ENCODE data around the gene ZEB2.

Gene ZEB2

DNA sequence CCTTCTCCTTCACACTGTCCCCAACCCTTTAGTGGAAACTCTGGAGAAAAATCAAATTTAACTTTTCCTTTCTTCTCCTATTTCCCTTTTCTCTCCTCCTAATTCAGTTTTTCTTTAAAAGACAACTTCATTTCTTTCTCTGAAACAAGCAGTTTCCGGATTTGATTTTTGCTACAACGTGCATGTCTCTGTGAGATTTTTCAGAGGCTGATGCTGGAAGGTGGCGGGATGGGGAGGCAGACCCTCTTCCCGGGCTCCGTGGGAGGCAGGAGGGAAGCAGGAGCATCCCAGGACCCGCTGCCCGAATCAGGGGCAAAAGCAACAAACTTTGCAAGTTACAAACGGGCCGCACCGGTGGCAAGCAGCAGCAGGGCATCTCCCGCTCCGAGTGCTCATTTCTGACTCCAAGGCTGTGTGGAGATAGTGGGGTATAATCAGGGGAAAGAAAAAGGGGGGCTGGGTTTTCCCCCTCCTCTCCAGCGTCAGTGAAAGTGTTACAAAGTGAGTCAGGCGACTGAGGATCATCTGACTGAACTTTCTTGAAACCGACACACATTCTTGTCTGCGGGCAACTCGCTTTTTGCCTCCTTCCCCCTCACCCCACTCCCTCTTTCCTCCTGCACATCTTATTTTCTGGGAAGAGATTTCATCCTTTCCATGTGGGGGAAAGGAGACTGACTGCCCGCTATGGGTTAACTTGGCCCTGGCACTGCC lies 6.4 kb downstream of the ZEB2 start:
- no peak for DNase-seq (ENCODE audit: low spot score)

- no peak for DNase-seq (ENCODE audit: low spot score)
Measured at GRCh38 chr2:144512891-144513351, 7.0 kb downstream of the ZEB2 start.

DNA sequence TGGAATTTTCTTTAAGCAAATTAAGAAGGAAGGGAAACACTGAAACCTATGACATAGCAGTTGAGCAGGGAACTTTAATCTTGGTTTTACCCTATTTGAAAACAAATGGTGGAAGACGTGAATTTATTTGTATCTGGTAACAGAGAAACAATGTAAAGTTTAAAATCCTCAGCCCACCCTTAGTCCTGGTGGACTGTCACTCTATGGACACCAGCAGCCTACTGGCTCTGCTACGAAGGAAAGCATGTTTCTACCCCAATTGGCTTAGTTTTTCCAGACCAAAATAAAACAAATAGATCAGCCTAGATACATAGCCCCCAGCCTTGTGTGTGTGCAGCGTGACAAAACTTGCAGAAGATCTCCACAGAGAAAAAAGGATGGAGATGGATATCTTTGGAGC lies 7.4 kb downstream of the ZEB2 start:
- no peak for DNase-seq (ENCODE audit: low spot score)

DNA sequence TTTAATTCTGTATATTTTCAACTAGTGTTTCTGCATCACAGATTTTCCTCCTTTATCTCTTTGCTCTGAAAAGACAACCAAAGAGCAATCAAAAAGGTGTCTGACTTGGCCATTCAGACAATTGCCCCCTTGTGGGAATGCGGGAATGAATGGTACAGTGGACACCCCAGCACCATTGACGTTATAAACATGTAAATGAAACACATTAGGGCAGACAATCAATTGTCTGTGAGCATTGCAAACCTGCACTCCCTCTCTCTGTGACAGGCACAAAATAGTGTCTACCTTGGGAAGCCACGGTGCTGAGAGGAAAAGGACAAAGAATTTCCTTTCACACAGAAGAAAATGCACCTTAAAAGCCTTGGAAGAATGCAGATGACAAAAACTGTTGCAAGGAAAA lies 8.0 kb downstream of the ZEB2 start:
- DNase-seq (ENCODE audit: low spot score), result no peak

- no peak for DNase-seq (ENCODE audit: low spot score)
Measured at GRCh38 chr2:144511226-144511810, 8.6 kb downstream of the ZEB2 start.

DNA sequence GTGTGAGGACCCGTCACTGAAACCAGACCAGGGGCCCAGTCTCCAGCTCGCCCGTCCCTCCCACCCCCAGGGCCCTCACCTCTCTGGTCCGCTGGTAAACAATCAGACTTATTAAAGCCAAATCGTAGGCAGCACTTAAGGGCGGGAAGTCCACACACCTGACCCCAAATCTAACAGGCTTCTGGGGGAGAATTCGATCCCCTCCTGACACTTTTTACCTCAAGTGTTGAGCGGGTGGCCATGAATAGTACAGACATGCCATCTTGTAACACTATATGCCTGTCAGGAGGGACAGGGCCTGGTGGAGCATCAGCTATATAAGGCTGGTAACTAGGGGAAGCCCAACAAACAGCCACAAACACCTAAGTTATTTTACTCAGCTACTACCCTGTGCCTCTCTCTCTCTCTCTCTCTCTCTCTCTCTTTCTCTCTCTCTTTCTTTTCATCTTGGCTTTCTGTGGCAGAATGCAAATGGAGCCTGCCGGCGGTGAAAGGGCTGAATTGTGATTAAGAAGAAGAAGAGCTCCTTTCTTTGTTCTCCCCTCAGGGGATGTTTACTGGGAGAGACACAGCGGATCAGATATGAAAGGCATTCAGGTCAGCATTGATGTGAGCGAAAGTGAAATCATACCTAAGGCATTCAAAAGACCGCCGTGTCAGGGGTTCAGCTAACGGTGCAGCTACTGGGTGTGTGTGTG lies 9.5 kb downstream of the ZEB2 start:
- DNase-seq (ENCODE audit: low spot score), result no peak

GRCh38 chr2:144509879-144510221 lies 10.1 kb downstream of the ZEB2 start:
- DNase-seq (ENCODE audit: low spot score), result no peak

GRCh38 chr2:144509001-144509878 lies 10.7 kb downstream of the ZEB2 start:
- no peak for DNase-seq (ENCODE audit: low spot score)

DNA sequence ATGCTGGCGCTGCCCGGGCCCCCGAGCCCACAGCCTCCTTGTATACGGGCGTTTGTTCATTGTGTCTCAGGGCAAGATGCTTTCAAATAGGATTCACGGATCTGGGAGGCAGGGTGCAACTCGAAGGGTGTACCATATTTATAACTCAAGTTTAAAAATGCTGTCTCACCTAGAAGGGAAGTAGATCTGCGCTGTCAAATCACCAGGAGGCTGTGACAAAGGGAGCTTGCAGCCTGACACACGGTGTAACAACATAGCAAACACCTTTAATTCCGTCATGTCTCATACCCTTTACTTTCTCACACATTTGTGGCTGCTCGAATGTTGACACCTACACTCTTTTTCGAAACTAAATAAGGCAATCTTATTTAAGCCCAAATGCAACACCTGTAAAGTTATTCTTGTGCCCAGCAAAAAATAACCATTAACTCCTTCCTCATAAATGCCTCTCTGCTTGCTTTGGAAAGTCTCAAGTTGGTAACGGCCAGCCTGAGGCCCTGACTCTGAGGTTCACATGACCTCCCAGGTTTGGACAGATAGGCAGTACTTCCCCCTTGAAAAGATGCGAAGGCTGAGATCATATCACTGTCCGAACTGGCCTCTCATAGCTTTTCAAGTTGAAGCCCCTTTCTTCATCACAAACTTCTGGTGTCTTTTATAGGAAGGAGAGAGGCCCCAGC lies 11.6 kb downstream of the ZEB2 start:
- no peak for DNase-seq (ENCODE audit: low spot score)

GRCh38 chr2:144507441-144508171 lies 12.3 kb downstream of the ZEB2 start:
- DNase-seq (ENCODE audit: low spot score), result no peak

GRCh38 chr2:144505245-144505831 lies 14.6 kb downstream of the ZEB2 start:
- DNase-seq (ENCODE audit: low spot score), result no peak

DNA sequence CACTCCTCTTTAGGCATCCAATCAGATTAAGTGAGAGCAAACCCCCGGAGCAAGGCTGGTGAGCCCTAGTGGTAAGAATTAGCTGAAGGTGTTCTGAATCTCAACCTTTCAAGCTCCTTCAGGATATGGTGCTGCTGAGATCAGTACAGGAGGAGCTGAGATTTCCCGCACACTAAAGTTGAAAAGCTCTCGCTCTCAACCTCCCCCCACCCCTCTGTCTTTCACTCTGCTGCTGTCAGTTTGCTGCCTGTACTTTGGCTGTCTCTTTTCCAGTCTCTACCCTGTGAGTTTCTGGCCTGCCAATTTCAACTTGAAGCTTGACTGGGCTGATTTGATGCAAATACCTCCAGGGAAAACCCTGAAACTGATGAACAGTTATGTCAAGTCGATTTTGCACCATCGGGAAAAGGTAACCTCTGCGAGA lies 15.7 kb downstream of the ZEB2 start:
- no peak for DNase-seq (ENCODE audit: low spot score)

- DNase-seq (ENCODE audit: low spot score), result no peak
Measured at GRCh38 chr2:144503242-144503641, 16.7 kb downstream of the ZEB2 start.

GRCh38 chr2:144502369-144502768 lies 17.6 kb downstream of the ZEB2 start:
- DNase-seq (ENCODE audit: low spot score), result no peak

DNA sequence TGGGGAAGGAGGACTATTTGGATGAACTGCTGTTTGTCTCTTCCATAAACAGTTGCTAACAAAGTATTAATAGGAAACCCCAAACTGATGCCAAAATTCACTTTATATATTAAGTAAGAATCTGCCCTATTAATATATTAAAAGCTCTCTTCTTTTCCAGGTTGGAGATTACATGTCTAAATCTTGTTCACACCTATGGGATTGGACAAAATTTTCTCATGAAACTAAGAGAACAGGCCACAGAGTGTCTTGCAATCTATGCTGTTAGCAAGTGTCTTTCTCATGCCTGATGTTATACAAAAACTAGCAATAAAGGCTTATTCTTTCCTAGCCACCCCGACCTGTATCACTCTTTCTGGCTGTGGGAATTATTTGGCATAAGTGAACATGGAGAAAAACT lies 18.3 kb downstream of the ZEB2 start:
- no peak for DNase-seq (ENCODE audit: low spot score)

GRCh38 chr2:144501118-144501517 lies 18.8 kb downstream of the ZEB2 start:
- no peak for DNase-seq (ENCODE audit: low spot score)

DNA sequence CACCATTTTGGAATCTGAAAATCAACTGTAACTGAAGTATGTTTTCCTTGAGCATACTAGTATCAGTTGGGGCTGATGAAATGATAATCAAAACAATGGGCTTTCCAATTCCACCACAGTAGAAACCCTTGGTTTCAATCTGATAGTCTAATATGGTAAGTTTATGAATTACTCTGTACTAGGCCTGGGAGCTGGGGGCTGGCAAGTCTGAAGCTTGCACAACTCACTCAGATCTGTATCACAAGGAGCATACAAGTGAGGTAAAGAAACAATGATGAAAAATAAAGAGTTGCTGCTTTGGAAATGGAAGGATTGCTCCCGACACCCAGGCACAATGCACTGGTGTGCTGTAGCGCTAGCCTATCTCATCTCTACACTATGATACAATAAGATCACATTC lies 19.4 kb downstream of the ZEB2 start:
- DNase-seq (ENCODE audit: low spot score), result no peak

- no peak for DNase-seq (ENCODE audit: low spot score)
Measured at GRCh38 chr2:144498277-144498676, 21.6 kb downstream of the ZEB2 start.

DNA sequence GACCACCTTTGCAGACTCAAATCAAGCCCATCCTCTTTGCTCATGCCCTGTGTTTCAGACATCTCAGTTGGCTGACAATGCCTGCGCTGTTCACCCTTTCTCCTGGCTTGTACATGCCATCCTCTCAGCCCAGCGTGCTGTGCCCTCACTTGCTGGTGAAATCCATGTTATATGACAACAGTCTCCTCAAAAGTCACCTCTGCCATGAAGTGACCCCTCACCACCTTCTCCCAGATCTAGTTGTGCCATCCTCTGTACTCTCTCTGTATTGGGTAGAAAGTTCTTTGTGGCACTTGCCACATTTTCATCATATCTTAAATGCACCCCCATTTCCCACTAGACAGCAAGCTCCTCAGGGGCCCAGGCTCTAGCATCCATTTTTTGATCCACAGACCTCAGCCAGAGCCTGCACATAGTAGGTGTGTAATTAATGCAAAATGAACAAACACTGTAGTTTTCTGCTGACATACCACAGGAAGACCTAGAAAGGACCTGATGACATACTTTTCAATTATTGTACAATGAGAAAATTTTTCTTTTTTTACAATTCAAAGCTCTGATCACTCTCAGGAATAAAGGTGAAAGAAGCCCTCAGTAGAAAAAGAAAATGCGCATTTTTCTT lies 22.8 kb downstream of the ZEB2 start:
- DNase-seq (ENCODE audit: low spot score), result no peak
